Measurements from ENCODE around the gene ZSCAN29. TPM values are rescaled to one million over a fixed set of nuclear protein-coding genes. Genes with fewer than 3 reads are reported as not detected.
"Not testable (repeated sequence)": the region's sequence is repeated elsewhere in the genome, so short reads cannot be mapped to it uniquely, and the experiment has no call there.

The ZSCAN29 gene
- polyA plus RNA-seq, 1 of the 3 experiments (the other 2 are of a cell fraction), result 5.7 TPM

DNA sequence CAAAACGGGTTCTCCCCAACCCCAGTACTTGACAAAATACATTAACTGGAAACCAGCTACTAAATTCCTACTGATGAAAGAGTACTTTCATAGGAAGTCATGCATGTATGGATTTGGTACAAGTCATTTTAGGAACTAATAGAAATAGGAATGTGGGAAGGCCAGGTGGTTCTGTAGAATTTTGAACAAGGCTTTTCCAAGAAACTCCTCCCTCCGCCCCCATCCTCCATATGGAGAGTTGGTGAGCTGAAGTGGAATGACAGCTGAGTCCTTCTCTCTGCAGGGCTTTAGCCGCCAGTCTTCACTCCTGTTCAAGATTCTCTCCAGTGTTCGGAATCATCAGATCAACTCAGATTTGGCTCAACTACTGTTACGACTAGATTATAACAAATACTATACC lies 33.3 kb upstream of the ZSCAN29 start:
- H4K20me1 ChIP-seq (ENCODE audit: insufficient read depth), result no peaks in the 10 kb centered on the region; the same call in 1 of the 2 replicates
- DNase-seq, result no peak
- no peaks in the 10 kb centered on the region for H3K27me3 ChIP-seq (ENCODE audit: insufficient read depth)
- H3F3A ChIP-seq (replicated peaks; ENCODE audit: insufficient read depth), result peaks cover 15% of the 10 kb centered on the region
- no peak overlapping the region for H3K4me2 ChIP-seq
- no peak overlapping the region for H3K4me3 ChIP-seq (ENCODE audit: low read depth in 2 of 2, low read length in 1 of 2)
- POLR2A ChIA-PET, result interaction anchor here (1.6 kb wide), 1 partner anchor 33 kb away, joined by 3 read pairs; the partner anchor contains the start of genes TUBGCP4 and ZSCAN29
- H3K4me1 ChIP-seq (ENCODE audit: control insufficient read depth in 1 of 2, insufficient read depth in 2 of 2, low read depth in 1 of 2, low read length in 1 of 2), result peaks cover 0 to 21% of the 10 kb centered on the region in 2 experiments; a peak in 2 of 4 replicates
- H3K79me2 ChIP-seq (ENCODE audit: insufficient read depth), result no peaks in the 10 kb centered on the region
- WGBS (ENCODE audit: low lambda C conversion rate), result 96% methylated on average over 5 of the region's 5 CpGs
- H2AFZ ChIP-seq (ENCODE audit: low read depth), result no peak overlapping the region
- CTCF ChIA-PET, result interaction anchor here (0.9 to 1.2 kb wide), 2 partner anchors 28 to 110 kb away, joined by 3 to 4 read pairs; no protein-coding TSS in a partner anchor
- peaks cover 74 to 86% of the 10 kb centered on the region in 2 experiments for H3K36me3 ChIP-seq (replicated peaks in 1 of 2; ENCODE audit: control insufficient read depth in 1 of 2, insufficient read depth in 2 of 2, low read length in 1 of 2)
- H3K27ac ChIP-seq (ENCODE audit: low read depth in 2 of 2, low read length in 1 of 2), result no peak overlapping the region
- no peaks in the 10 kb centered on the region for H3K9me3 ChIP-seq
- H3K9ac ChIP-seq, result no peak overlapping the region
- no peak for TF ChIP-seq RFX5 (IDR thresholded peaks at IDR 0.05; ENCODE audit: low read length)
- H3K9me2 ChIP-seq, result no peaks in the 10 kb centered on the region

DNA sequence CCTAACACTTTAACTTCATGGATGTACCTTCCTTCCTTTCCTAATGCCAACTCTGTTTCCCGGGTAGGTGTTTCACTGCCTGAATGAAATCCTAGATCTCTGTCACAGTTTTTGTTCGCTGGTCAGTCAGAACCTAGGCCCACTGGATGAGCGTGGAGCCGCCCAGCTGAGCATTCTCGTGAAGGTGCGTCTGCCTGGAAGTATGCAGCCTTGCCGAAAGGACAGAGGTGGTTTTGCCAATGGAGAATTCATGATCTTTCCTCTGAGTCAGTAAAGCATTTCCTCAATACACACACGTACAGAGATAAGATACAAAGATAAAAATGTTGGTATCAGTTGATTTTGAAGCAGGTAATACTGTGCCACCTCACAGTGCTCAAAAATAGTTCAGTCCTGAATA lies 32.8 kb upstream of the ZSCAN29 start:
- no peak overlapping the region for H3K9ac ChIP-seq
- no peaks in the 10 kb centered on the region for H3K9me3 ChIP-seq
- ChIA-PET POLR2A (interaction anchor here (1.6 kb wide), 1 partner anchor 33 kb away, joined by 3 read pairs; the partner anchor contains the start of genes TUBGCP4 and ZSCAN29), CTCF (interaction anchor here (0.9 to 1.2 kb wide), 2 partner anchors 28 to 111 kb away, joined by 3 to 4 read pairs; no protein-coding TSS in a partner anchor)
- peaks cover 74 to 86% of the 10 kb centered on the region in 2 experiments for H3K36me3 ChIP-seq (replicated peaks in 1 of 2; ENCODE audit: control insufficient read depth in 1 of 2, insufficient read depth in 2 of 2, low read length in 1 of 2)
- H3K4me3 ChIP-seq (ENCODE audit: low read depth in 2 of 2, low read length in 1 of 2), result no peak overlapping the region
- no peak for DNase-seq
- TF ChIP-seq MAX (IDR thresholded peaks at IDR 0.05; ENCODE audit: low read depth), result no peak
- TF ChIP-seq EP300 (IDR thresholded peaks at IDR 0.05; ENCODE audit: borderline replicate concordance in 1 of 2, low read depth in 1 of 2, low read length in 1 of 2), result no peak
- no peak for TF ChIP-seq RAD21 (IDR thresholded peaks at IDR 0.05; ENCODE audit: low read length)
- no peak overlapping the region for H3K4me2 ChIP-seq
- H4K20me1 ChIP-seq (ENCODE audit: insufficient read depth), result no peaks in the 10 kb centered on the region; the same call in 1 of the 2 replicates
- H2AFZ ChIP-seq (ENCODE audit: low read depth), result no peak overlapping the region
- H3K79me2 ChIP-seq (ENCODE audit: insufficient read depth), result no peaks in the 10 kb centered on the region
- peaks cover 0 to 16% of the 10 kb centered on the region in 2 experiments; a peak in 2 of 4 replicates for H3K4me1 ChIP-seq (ENCODE audit: control insufficient read depth in 1 of 2, insufficient read depth in 2 of 2, low read depth in 1 of 2, low read length in 1 of 2)
- 92% methylated on average over 8 of the region's 8 CpGs for WGBS (ENCODE audit: low lambda C conversion rate)
- H3K27me3 ChIP-seq (ENCODE audit: insufficient read depth), result no peaks in the 10 kb centered on the region
- no peak overlapping the region for H3K27ac ChIP-seq (ENCODE audit: low read depth in 2 of 2, low read length in 1 of 2)
- no peaks in the 10 kb centered on the region for H3K9me2 ChIP-seq
- peaks cover 15% of the 10 kb centered on the region for H3F3A ChIP-seq (replicated peaks; ENCODE audit: insufficient read depth)

GRCh38 chr15:43402255-43402654 lies 31.4 kb upstream of the ZSCAN29 start:
- Histone ChIP-seq H3K9ac (no peak overlapping the region), H3K79me2 (ENCODE audit: insufficient read depth) (no peaks in the 10 kb centered on the region), H3F3A (replicated peaks; ENCODE audit: insufficient read depth) (peaks cover 14% of the 10 kb centered on the region), H3K4me1 (ENCODE audit: control insufficient read depth in 1 of 2, insufficient read depth in 2 of 2, low read depth in 1 of 2, low read length in 1 of 2) (peaks cover 0 to 14% of the 10 kb centered on the region in 2 experiments; a peak in 2 of 4 replicates), H3K9me3 (no peaks in the 10 kb centered on the region), H4K20me1 (ENCODE audit: insufficient read depth) (no peaks in the 10 kb centered on the region; the same call in 1 of the 2 replicates), H3K4me2 (no peak overlapping the region), H3K9me2 (no peaks in the 10 kb centered on the region), H3K36me3 (replicated peaks in 1 of 2; ENCODE audit: control insufficient read depth in 1 of 2, insufficient read depth in 2 of 2, low read length in 1 of 2) (peaks cover 71 to 81% of the 10 kb centered on the region in 2 experiments), H2AFZ (ENCODE audit: low read depth) (no peak overlapping the region), H3K27me3 (ENCODE audit: insufficient read depth) (no peaks in the 10 kb centered on the region), H3K4me3 (ENCODE audit: low read depth in 2 of 2, low read length in 1 of 2) (no peak overlapping the region), H3K27ac (ENCODE audit: low read depth in 2 of 2, low read length in 1 of 2) (no peak overlapping the region)
- POLR2A ChIA-PET, result interaction anchor here (1.1 kb wide), 1 partner anchor 73 kb away, joined by 3 read pairs; no protein-coding TSS in a partner anchor
- DNase-seq, result no peak
- 95% methylated on average over 3 of the region's 3 CpGs for WGBS (ENCODE audit: low lambda C conversion rate)
- TF ChIP-seq, protein P1, sequence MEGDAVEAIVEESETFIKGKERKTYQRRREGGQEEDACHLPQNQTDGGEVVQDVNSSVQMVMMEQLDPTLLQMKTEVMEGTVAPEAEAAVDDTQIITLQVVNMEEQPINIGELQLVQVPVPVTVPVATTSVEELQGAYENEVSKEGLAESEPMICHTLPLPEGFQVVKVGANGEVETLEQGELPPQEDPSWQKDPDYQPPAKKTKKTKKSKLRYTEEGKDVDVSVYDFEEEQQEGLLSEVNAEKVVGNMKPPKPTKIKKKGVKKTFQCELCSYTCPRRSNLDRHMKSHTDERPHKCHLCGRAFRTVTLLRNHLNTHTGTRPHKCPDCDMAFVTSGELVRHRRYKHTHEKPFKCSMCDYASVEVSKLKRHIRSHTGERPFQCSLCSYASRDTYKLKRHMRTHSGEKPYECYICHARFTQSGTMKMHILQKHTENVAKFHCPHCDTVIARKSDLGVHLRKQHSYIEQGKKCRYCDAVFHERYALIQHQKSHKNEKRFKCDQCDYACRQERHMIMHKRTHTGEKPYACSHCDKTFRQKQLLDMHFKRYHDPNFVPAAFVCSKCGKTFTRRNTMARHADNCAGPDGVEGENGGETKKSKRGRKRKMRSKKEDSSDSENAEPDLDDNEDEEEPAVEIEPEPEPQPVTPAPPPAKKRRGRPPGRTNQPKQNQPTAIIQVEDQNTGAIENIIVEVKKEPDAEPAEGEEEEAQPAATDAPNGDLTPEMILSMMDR (IDR thresholded peaks at IDR 0.05), result no peak
- TF ChIP-seq RCOR1 (IDR thresholded peaks at IDR 0.05; ENCODE audit: low read length) (no peak), FOXM1 (IDR thresholded peaks at IDR 0.05; ENCODE audit: low read depth) (no peak), TEAD4 (IDR thresholded peaks at IDR 0.05; ENCODE audit: borderline replicate concordance, insufficient read depth) (no peak), RXRA (IDR thresholded peaks at IDR 0.05; ENCODE audit: borderline replicate concordance, low read depth) (no peak), NFIC (IDR thresholded peaks at IDR 0.05; ENCODE audit: borderline replicate concordance) (no peak)
- CTCF ChIA-PET, result no interaction called here

DNA sequence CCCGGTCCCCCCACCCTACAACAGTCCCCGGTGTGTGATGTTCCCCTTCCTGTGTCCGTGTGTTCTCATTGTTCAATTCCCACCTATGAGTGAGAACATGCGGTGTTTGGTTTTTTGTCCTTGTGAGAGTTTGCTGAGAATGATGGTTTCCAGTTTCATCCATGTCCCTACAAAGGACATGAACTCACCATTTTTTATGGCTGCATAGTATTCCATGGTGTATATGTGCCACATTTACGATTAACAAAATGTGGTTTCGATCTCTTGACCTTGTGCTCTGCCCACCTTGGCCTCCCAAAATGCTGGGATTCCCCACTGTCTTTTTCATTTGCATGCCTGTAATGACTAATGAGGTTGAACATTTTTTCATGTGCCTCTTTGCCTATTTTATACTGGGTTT lies 22.7 kb upstream of the ZSCAN29 start:
- H2AFZ ChIP-seq (ENCODE audit: low read depth); DNase-seq; H3K9ac ChIP-seq; H3F3A ChIP-seq (replicated peaks; ENCODE audit: insufficient read depth); CTCF ChIA-PET; POLR2A ChIA-PET; H3K4me2 ChIP-seq; H4K20me1 ChIP-seq (ENCODE audit: insufficient read depth); H3K4me1 ChIP-seq (ENCODE audit: control insufficient read depth in 1 of 2, insufficient read depth in 2 of 2, low read depth in 1 of 2, low read length in 1 of 2); H3K4me3 ChIP-seq (ENCODE audit: low read depth in 2 of 2, low read length in 1 of 2); H3K27ac ChIP-seq (ENCODE audit: low read depth in 2 of 2, low read length in 1 of 2); H3K9me2 ChIP-seq; H3K79me2 ChIP-seq (ENCODE audit: insufficient read depth); H3K27me3 ChIP-seq (ENCODE audit: insufficient read depth); H3K9me3 ChIP-seq: not testable (repeated sequence)
- 96% methylated on average over 6 of the region's 6 CpGs for WGBS (ENCODE audit: low lambda C conversion rate)
- H3K36me3 ChIP-seq (replicated peaks in 1 of 2; ENCODE audit: control insufficient read depth in 1 of 2, insufficient read depth in 2 of 2, low read length in 1 of 2), result peaks cover 26 to 40% of the 10 kb centered on the region in 2 experiments
